Liver (tissue), 9 donors: ENCODE measurements around the gene TRMT11. TPM values are rescaled to one million over a fixed set of nuclear protein-coding genes. Genes with fewer than 3 reads are reported as not detected.
A peak's percentile ranks its signal among the peaks of the same experiment; 100 is the strongest.

ENCODE experiments used
- DNase-seq: peaks from one replicate; pipeline ENCODE4 v3.0.0-alpha.2; 2017; ENCODE audit warnings: low spot score
- H3K27ac ChIP-seq, 2 donors: one replicate each; pipeline ENCODE4 v1.7.0; 2013; ENCODE audit warnings: inconsistent platforms in 2 of 2, low read length in 2 of 2, control low read depth in 1 of 2, low read depth in 1 of 2, mild to moderate bottlenecking in 1 of 2
- H3K27me3 ChIP-seq, 4 donors: one replicate each; pipeline versions ENCODE4 v1.6.1 to v1.7.0; 2013; ENCODE audit warnings: low read length in 3 of 4, inconsistent platforms in 1 of 4, mild to moderate bottlenecking in 1 of 4, moderate library complexity in 1 of 4; ENCODE audit not compliant: control insufficient read depth in 4 of 4, insufficient read depth in 4 of 4
- H3K36me3 ChIP-seq, 4 donors: one replicate each; pipeline versions ENCODE4 v1.6.1 to v1.7.0; 2013; ENCODE audit warnings: low read length in 3 of 4, mild to moderate bottlenecking in 3 of 4, low read depth in 1 of 4, moderate library complexity in 1 of 4; ENCODE audit not compliant: control insufficient read depth in 4 of 4, insufficient read depth in 3 of 4
- H3K4me1 ChIP-seq, 4 donors: one replicate each; pipeline versions ENCODE4 v1.6.1 to v1.7.0; 2013; ENCODE audit warnings: low read length in 3 of 4, mild to moderate bottlenecking in 3 of 4, moderate library complexity in 1 of 4; ENCODE audit not compliant: control insufficient read depth in 4 of 4, insufficient read depth in 4 of 4
- H3K4me3 ChIP-seq, 3 donors: one replicate each; pipeline versions ENCODE4 v1.6.1 to v1.7.0; 2013; ENCODE audit warnings: low read length in 3 of 3, control low read depth in 1 of 3, low read depth in 1 of 3, mild to moderate bottlenecking in 1 of 3
- H3K9ac ChIP-seq, 2 donors: one replicate each; pipeline ENCODE4 v1.7.0; 2013; ENCODE audit warnings: low read length in 2 of 2, mild to moderate bottlenecking in 2 of 2, moderate library complexity in 2 of 2, control low read depth in 1 of 2, low read depth in 1 of 2
- H3K9me3 ChIP-seq, 4 donors: one replicate each; pipeline versions ENCODE4 v1.6.1 to v1.7.0; 2013; ENCODE audit warnings: low read length in 3 of 4; ENCODE audit not compliant: control insufficient read depth in 4 of 4
- ATF3 ChIP-seq: IDR thresholded peaks from 2 replicates; pipeline ENCODE4 v1.6.1; 2016; ENCODE audit warnings: antibody characterized with exemption
- CTCF ChIP-seq: fragments of 150-350 bp; IDR thresholded peaks from 2 replicates; pipeline ENCODE4 v1.5.1; 2017; ENCODE audit warnings: improper control_type of control experiment, low read depth, low read length; ENCODE audit not compliant: missing input control
- EGR1 ChIP-seq, 2 donors: IDR thresholded peaks; 2 replicates each; pipeline ENCODE4 v1.6.1; 2016 to 2018; ENCODE audit warnings: antibody characterized with exemption in 2 of 2, low read depth in 2 of 2
- FOXA1 ChIP-seq: IDR thresholded peaks from 2 replicates; pipeline ENCODE4 v1.6.1; 2016; ENCODE audit warnings: antibody characterized with exemption
- FOXA2 ChIP-seq: IDR thresholded peaks from 2 replicates; pipeline ENCODE4 v1.6.1; 2016; ENCODE audit warnings: antibody characterized with exemption
- GABPA ChIP-seq, 2 donors: IDR thresholded peaks in 1 of 2; conservative IDR thresholded peaks in 1 of 2; 2 replicates each; pipeline ENCODE4 v1.6.1; 2016; ENCODE audit warnings: antibody characterized with exemption in 2 of 2, mild to moderate bottlenecking in 1 of 2, moderate library complexity in 1 of 2
- HNF4A ChIP-seq, 2 donors: conservative IDR thresholded peaks; 2 replicates each; pipeline ENCODE4 v1.6.1; 2016; ENCODE audit warnings: antibody characterized with exemption in 2 of 2, mild to moderate bottlenecking in 2 of 2
- HNF4G ChIP-seq: IDR thresholded peaks from 2 replicates; pipeline ENCODE4 v1.6.1; 2016; ENCODE audit warnings: antibody characterized with exemption
- JUND ChIP-seq, 2 donors: IDR thresholded peaks; 2 replicates each; pipeline ENCODE4 v1.6.1; 2016; ENCODE audit warnings: antibody characterized with exemption in 2 of 2
- MAX ChIP-seq: IDR thresholded peaks from 2 replicates; pipeline ENCODE4 v1.6.1; 2016; ENCODE audit warnings: antibody characterized with exemption
- NR2F2 ChIP-seq: IDR thresholded peaks from 2 replicates; pipeline ENCODE4 v1.6.1; 2016; ENCODE audit warnings: antibody characterized with exemption
- RAD21 ChIP-seq, 2 donors: IDR thresholded peaks; 2 replicates each; pipeline ENCODE4 v1.6.1; 2016; ENCODE audit warnings: antibody characterized with exemption in 2 of 2, mild to moderate bottlenecking in 2 of 2
- RXRA ChIP-seq, 2 donors: IDR thresholded peaks; 2 replicates each; pipeline ENCODE4 v1.6.1; 2017 to 2018; ENCODE audit warnings: antibody characterized with exemption in 2 of 2, mild to moderate bottlenecking in 1 of 2
- SP1 ChIP-seq: IDR thresholded peaks from 2 replicates; pipeline ENCODE4 v1.6.1; 2018; ENCODE audit warnings: antibody characterized with exemption, mild to moderate bottlenecking
- YY1 ChIP-seq: IDR thresholded peaks from 2 replicates; pipeline ENCODE4 v1.6.1; 2016; ENCODE audit warnings: antibody characterized with exemption, mild to moderate bottlenecking
- ZBTB33 ChIP-seq: IDR thresholded peaks from 2 replicates; pipeline ENCODE4 v1.6.1; 2016; ENCODE audit warnings: antibody characterized with exemption
- WGBS: extraction: QIAGEN DNeasy Blood & Tissue Kit; methylation state at CpG from one replicate; pipeline ENCODE4 v1.1.7; 2013; 5-methylcytosine and 5-hydroxymethylcytosine counted together
- polyA plus RNA-seq, 2 donors: library from polyadenylated mRNA; stranded (reverse) in 1 of 2; unstranded in 1 of 2; fragments of 200-250 nt in 1 of 2; fragments of >200 nt in 1 of 2; fragmentation: Nextera tagmentation in 1 of 2; extraction: Ambion mirVana in 1 of 2; gene quantifications; one replicate each; pipeline versions ENCODE4 v1.2.1 to v1.2.3, GENCODE V29; 2013 to 2015
- total RNA-seq, 2 donors: library from RNA; depleted of rRNA; stranded (reverse); fragments of >200 nt; gene quantifications; one replicate each; pipeline ENCODE4 v1.2.3, GENCODE V29; 2014
- donor health status: healthy.
- donor health status: healthy.
- donor health status: healthy.
- donor health status: healthy.
- donor health status: healthy.

TRMT11 gene
- total and polyA plus RNA-seq, 4 donors: 9.9 to 82.3 (median 17.2) TPM

DNA sequence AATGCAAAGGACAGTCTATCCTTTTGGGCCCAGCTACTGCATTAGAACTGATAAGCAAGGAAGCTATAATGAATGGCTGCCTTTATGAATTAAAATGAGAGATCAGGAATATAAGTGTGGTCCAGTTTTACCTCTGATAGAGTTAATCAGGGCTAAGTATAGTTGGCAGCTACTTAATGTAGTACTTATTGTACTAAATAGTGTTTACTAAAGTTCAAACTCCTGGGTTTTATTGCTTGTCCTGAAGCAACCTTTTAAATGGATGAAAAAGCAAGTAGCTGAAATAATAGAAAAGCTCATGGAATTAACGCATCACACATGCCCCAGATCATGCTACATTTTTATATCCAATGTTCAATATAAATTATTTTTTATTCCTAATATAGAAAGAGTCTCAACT lies 5.3 kb downstream of the TRMT11 start:
- 45% methylated on average over 1 of the region's 1 CpG for WGBS
- no peaks in the 10 kb centered on the region for H3K9me3 ChIP-seq
- no peak overlapping the region for H3K4me3 ChIP-seq
- H3K27me3 ChIP-seq: no peaks in the 10 kb centered on the region
- H3K9ac ChIP-seq: no peak overlapping the region
- H3K27ac ChIP-seq: peak overlapping the region; percentile 42 to 43
- no peak for DNase-seq
- TF ChIP-seq ZBTB33: no peak
- TF ChIP-seq HNF4A (conservative IDR thresholded peaks at IDR 0.05): peak; percentile 32 to 49
- TF ChIP-seq YY1: peak; percentile 16
- no peak for TF ChIP-seq HNF4G
- TF ChIP-seq SP1: peak; percentile 51
- TF ChIP-seq MAX: no peak
- no peak for TF ChIP-seq EGR1 (IDR thresholded peaks at IDR 0.05; ENCODE audit: low read depth in 2 of 2)
- no peak for TF ChIP-seq FOXA2
- TF ChIP-seq JUND (IDR thresholded peaks at IDR 0.05): no peak
- TF ChIP-seq FOXA1: no peak
- TF ChIP-seq CTCF: no peak
- TF ChIP-seq RXRA (IDR thresholded peaks at IDR 0.05): peak; percentile 70 to 82
- no peak for TF ChIP-seq ATF3
- H3K4me1 ChIP-seq: peaks cover 3 to 57% (median 50%) of the 10 kb centered on the region in 4 donors
- no peaks in the 10 kb centered on the region for H3K36me3 ChIP-seq

DNA sequence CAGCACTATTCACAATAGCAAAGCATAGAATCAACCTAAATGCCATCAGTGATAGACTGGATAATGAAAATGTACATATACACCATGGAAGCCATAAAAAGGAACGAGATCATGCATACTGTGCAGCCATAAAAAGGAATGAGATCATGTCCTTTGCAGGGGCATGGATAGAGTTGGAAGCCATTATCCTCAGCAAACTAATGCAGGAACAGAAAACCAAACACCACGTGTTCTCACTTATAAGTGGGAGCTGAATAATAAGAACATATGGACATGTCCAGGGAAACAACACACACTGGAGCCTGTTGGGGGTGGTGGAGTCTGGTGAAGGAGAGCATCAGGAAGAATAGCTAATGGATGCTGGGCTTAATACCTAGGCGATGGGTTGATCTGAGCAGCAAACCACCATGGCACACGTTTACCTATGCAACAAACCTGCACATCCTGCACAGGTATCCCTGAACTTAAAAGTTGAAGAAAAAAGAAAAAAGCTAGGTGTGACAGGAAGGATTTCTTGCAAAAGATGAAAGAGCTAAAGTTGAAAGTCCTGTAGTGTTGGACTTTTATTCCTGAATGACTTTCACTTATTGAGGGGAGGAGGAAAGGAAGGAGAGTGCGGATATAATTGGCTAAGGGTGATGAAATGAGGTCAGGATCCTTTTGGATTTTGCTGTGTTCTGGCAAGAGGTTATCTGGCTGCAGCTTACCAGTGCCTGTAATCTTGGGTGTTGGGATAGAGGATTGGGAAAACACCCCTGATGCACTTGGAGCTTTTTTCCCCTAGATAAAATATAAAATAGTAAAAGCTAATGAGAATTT lies 8.5 kb downstream of the TRMT11 start:
- Histone ChIP-seq H3K4me3 (no peak overlapping the region), H3K9me3 (no peaks in the 10 kb centered on the region), H3K9ac (no peak overlapping the region), H3K4me1 (peaks cover 3 to 55% (median 45%) of the 10 kb centered on the region in 4 donors), H3K27ac (peak overlapping the region in 1 of 2 donors; percentile 52), H3K36me3 (peaks cover 2 to 22% (median 14%) of the 10 kb centered on the region in 4 donors), H3K27me3 (no peaks in the 10 kb centered on the region)
- DNase-seq: no peak
- 68% methylated on average over 5 of the region's 5 CpGs for WGBS
- TF ChIP-seq SP1 (peak; percentile 47), GABPA (IDR thresholded peaks at IDR 0.05 in 1 of 2, conservative IDR thresholded peaks at IDR 0.05 in 1 of 2) (no peak), CTCF (no peak), ZBTB33 (no peak), RAD21 (IDR thresholded peaks at IDR 0.05) (no peak), ATF3 (no peak), HNF4A (conservative IDR thresholded peaks at IDR 0.05) (peak; percentile 84 to 85), YY1 (no peak), NR2F2 (peak; percentile 15), RXRA (IDR thresholded peaks at IDR 0.05) (peak; percentile 70 to 78), JUND (IDR thresholded peaks at IDR 0.05) (peak; percentile 22 to 74), MAX (peak; percentile 47), EGR1 (IDR thresholded peaks at IDR 0.05; ENCODE audit: low read depth in 2 of 2) (no peak), FOXA2 (no peak), HNF4G (peak; percentile 59), FOXA1 (no peak)
